K562 (cell line): ENCODE results near the gene AKT1S1. TPM values are rescaled to one million over a fixed set of nuclear protein-coding genes. Genes with fewer than 3 reads are reported as not detected.

ENCODE experiments used
- ASH1L ChIP-seq: fragments of 450-650 bp; IDR thresholded peaks from 2 replicates; pipeline ENCODE4 v1.6.1; 2018; ENCODE audit warnings: borderline replicate concordance, mild to moderate bottlenecking, low read depth; ENCODE audit not compliant: partially characterized antibody
- ATF1 ChIP-seq, 2 experiments: fragments of 450-650 bp in 1 of 2; IDR thresholded peaks; 2 replicates each; pipeline ENCODE4 v1.6.1; 2016; ENCODE audit warnings: missing compliant biosample characterization in 1 of 2, missing genetic modification characterization in 1 of 2
- BDP1 ChIP-seq: IDR thresholded peaks from 3 replicates; pipeline ENCODE4 v1.6.1; 2011; ENCODE audit not compliant: insufficient read length, insufficient read depth
- CHD4 ChIP-seq: fragments of 200-600 bp; sonication (generic); IDR thresholded peaks from 3 replicates; pipeline ENCODE4 v1.6.1; 2012; ENCODE audit warnings: low read depth, mild to moderate bottlenecking, mixed read lengths, low read length, inconsistent platforms; ENCODE audit not compliant: insufficient read depth, insufficient replicate concordance, poor library complexity, severe bottlenecking
- DPF2 ChIP-seq: fragments of 450-650 bp; IDR thresholded peaks from 2 replicates; pipeline ENCODE4 v1.6.1; 2016
- E2F3 ChIP-seq: fragments of 250-450 bp; sonication (Bioruptor Pico); IDR thresholded peaks from 2 replicates; pipeline ENCODE4 v1.4.0; 2020; ENCODE audit warnings: mild to moderate bottlenecking
- HDAC8 ChIP-seq: fragments of 450-650 bp; IDR thresholded peaks from 2 replicates; pipeline ENCODE4 v1.6.1; 2016; ENCODE audit warnings: mild to moderate bottlenecking, missing genetic modification characterization, moderate library complexity, missing compliant biosample characterization
- ILF3 ChIP-seq: fragments of 450-650 bp; IDR thresholded peaks from 2 replicates; pipeline ENCODE4 v1.6.1; 2018; ENCODE audit warnings: antibody characterized with exemption, mild to moderate bottlenecking, moderate library complexity, borderline replicate concordance
- KLF13 ChIP-seq: fragments of 450-650 bp; IDR thresholded peaks from 2 replicates; pipeline ENCODE4 v1.6.1; 2016; ENCODE audit warnings: missing genetic modification characterization, low read depth, mild to moderate bottlenecking, missing compliant biosample characterization, moderate library complexity, borderline replicate concordance
- MTF1 ChIP-seq: fragments of 250-450 bp; sonication (Bioruptor Pico); IDR thresholded peaks from 2 replicates; pipeline ENCODE4 v1.9.0; 2021; ENCODE audit warnings: moderate library complexity, mild to moderate bottlenecking, inconsistent platforms, borderline replicate concordance
- MXI1 ChIP-seq: IDR thresholded peaks from 2 replicates; pipeline ENCODE4 v1.6.1; 2011; ENCODE audit warnings: low read depth, mild to moderate bottlenecking, improper control_type of control experiment, low read length
- NFRKB ChIP-seq: fragments of 450-650 bp; IDR thresholded peaks from 2 replicates; pipeline ENCODE4 v1.6.1; 2016; ENCODE audit warnings: low read depth
- NR2C1 ChIP-seq, 2 experiments: fragments of 450-650 bp; IDR thresholded peaks; 2 replicates each; pipeline ENCODE4 v1.6.1; 2017; ENCODE audit warnings: mild to moderate bottlenecking in 2 of 2, antibody characterized with exemption in 1 of 2, inconsistent platforms in 1 of 2, missing compliant biosample characterization in 1 of 2, missing genetic modification characterization in 1 of 2
- SAP30 ChIP-seq: fragments of 200-600 bp; sonication (generic); IDR thresholded peaks from 2 replicates; pipeline ENCODE4 v1.6.1; 2012; ENCODE audit warnings: borderline replicate concordance, low read depth, mild to moderate bottlenecking, moderate library complexity, low read length, control low read depth, inconsistent platforms; ENCODE audit not compliant: insufficient read depth, poor library complexity, severe bottlenecking
- SIX5 ChIP-seq, 2 experiments: IDR thresholded peaks; 2 replicates each; pipeline ENCODE4 v1.6.1; 2011; ENCODE audit warnings: low read length in 2 of 2, borderline replicate concordance in 1 of 2, low read depth in 1 of 2, mild to moderate bottlenecking in 1 of 2, moderate library complexity in 1 of 2; ENCODE audit not compliant: insufficient read depth in 1 of 2
- SNIP1 ChIP-seq: fragments of 450-650 bp; IDR thresholded peaks from 2 replicates; pipeline ENCODE4 v1.7.1; 2017; ENCODE audit warnings: low read depth, mild to moderate bottlenecking
- ZNF224 ChIP-seq: sonication (generic); formaldehyde crosslinking; IDR thresholded peaks from 2 replicates; pipeline ENCODE4 v1.8.0; 2022; ENCODE audit warnings: mild to moderate bottlenecking, missing genetic modification reagents
- ZNF589 ChIP-seq: fragments of 200-800 bp; sonication (Bioruptor generic); IDR thresholded peaks from 2 replicates; pipeline ENCODE4 v1.6.1; 2016; ENCODE audit warnings: low read depth, missing genetic modification characterization, missing compliant biosample characterization
- polyA plus RNA-seq, 8 experiments: library from polyadenylated mRNA; depleted of rRNA in 4 of 8; stranded (reverse) in 5 of 8; unstranded in 3 of 8; fragments of >200 nt; fragmentation: Nextera tagmentation in 2 of 8; fragmentation: Illumina TruSeq in 1 of 8; extraction: Ambion mirVana in 2 of 8; extraction: Trizol in 1 of 8; gene quantifications; 2 replicates each; pipeline versions ENCODE4 v1.2.1 to v1.2.3, GENCODE V29; 2011 to 2014; ENCODE audit warnings: inconsistent platforms in 1 of 8, missing spikeins in 1 of 8
- total RNA-seq, 7 experiments: library from RNA; depleted of rRNA in 6 of 7; stranded (reverse); fragments of >200 nt in 6 of 7; fragmentation: Illumina TruSeq in 2 of 7; extraction: Trizol in 2 of 7; gene quantifications; 2 replicates each; pipeline versions ENCODE4 v1.2.1 to v1.2.3, GENCODE V29; 2011 to 2021; ENCODE audit warnings: low replicate concordance in 1 of 7
- TF ChIP-seq, protein P1 (sequence below): fragments of 250-450 bp; sonication (Bioruptor Pico); IDR thresholded peaks from 2 replicates; pipeline ENCODE4 v1.8.0; 2022; ENCODE audit warnings: moderate library complexity, mild to moderate bottlenecking, inconsistent platforms
- TF ChIP-seq, protein P2 (sequence below): sonication (generic); formaldehyde crosslinking; IDR thresholded peaks from 2 replicates; pipeline ENCODE4 v1.9.0; 2022; ENCODE audit warnings: mild to moderate bottlenecking, missing genetic modification reagents
- TF ChIP-seq, protein P3 (sequence below): fragments of 250-450 bp; sonication (Bioruptor Pico); IDR thresholded peaks from 2 replicates; pipeline ENCODE4 v1.4.0; 2020
- TF ChIP-seq, protein P4 (sequence below), 2 experiments: fragments of 450-650 bp in 1 of 2; sonication (generic) in 1 of 2; formaldehyde crosslinking in 1 of 2; IDR thresholded peaks in 1 of 2; conservative IDR thresholded peaks in 1 of 2; 2 replicates each; pipeline versions ENCODE4 v1.6.1 to v1.8.1; 2016 to 2023; ENCODE audit warnings: mild to moderate bottlenecking in 2 of 2, moderate library complexity in 2 of 2, inconsistent platforms in 1 of 2, missing genetic modification reagents in 1 of 2

Gene AKT1S1
- total and polyA plus RNA-seq, 9 of the 15 experiments (the other 6 are each of a cell fraction or from before 2014, with no cell fraction given) = 1.2 to 50.3 (median 17.1) TPM

DNA sequence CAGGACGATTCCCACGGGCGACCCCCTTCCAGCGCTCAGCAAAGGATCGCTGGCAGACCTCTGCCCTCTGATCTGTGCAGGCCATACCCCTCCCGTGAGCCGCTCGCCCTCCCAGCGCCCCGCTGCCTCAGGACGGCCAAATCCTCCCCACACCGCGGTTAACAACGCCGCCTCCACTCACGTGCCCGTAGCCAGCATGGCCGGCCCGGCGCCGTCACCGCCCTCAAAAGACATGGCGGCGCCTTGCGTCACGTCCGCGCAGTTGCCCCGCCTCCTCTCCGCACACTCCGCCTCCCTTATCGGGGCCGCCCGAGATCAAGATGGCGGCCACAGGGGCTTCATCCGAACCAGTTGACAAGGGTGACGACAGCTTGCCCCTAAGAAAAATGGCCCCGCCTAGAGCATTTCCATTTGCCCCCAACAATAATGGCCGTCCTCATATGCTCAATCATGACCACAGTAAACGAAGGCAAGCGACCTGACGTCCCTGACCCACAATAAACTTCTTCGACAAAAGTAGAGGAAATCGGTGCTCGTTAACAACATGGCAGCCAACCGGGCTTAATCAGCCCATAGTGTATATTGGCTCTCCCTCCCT lies 634 bp downstream of the AKT1S1 start (continued):
- TF ChIP-seq SAP30 (peak; percentile 91), SIX5 (IDR thresholded peaks at IDR 0.05; ENCODE audit: borderline replicate concordance in 1 of 2, insufficient read depth in 1 of 2, low read depth in 1 of 2, low read length in 2 of 2) (peak; percentile 63 to 74; a peak in 3 of 4 replicates), MXI1 (peak; percentile 78; the same call in 1 of the 2 replicates), KLF13 (tag) (peak; percentile 66; the same call in 1 of the 2 replicates), HDAC8 (tag) (0 out of 2 replicates have a peak, but pooled peaks have one; percentile 17), NFRKB (peak; percentile 99; the same call in 1 of the 2 replicates), ZNF589 (peak; percentile 82; the same call in 1 of the 2 replicates), DPF2 (0 out of 2 replicates have a peak, but pooled peaks have one; percentile 48), MTF1 (CRISPR knock-in tag) (0 out of 2 replicates have a peak, but pooled peaks have one; percentile 33), NR2C1 (IDR thresholded peaks at IDR 0.05) (peak; percentile 91; the same call in 1 of the 2 replicates), NR2C1 (tag; IDR thresholded peaks at IDR 0.05) (peak; percentile 71), ILF3 (no peak), ZNF224 (no peak), E2F3 (CRISPR knock-in tag) (peak; percentile 21; the same call in 1 of the 2 replicates), ATF1 (CRISPR knock-in tag; IDR thresholded peaks at IDR 0.05) (0 out of 2 replicates have a peak, but pooled peaks have one; percentile 58), ATF1 (tag; IDR thresholded peaks at IDR 0.05) (peak; percentile 97), SNIP1 (no peak), ASH1L (peak; percentile 21), BDP1 (no peak), CHD4 (no peak)
- TF ChIP-seq, protein P1, sequence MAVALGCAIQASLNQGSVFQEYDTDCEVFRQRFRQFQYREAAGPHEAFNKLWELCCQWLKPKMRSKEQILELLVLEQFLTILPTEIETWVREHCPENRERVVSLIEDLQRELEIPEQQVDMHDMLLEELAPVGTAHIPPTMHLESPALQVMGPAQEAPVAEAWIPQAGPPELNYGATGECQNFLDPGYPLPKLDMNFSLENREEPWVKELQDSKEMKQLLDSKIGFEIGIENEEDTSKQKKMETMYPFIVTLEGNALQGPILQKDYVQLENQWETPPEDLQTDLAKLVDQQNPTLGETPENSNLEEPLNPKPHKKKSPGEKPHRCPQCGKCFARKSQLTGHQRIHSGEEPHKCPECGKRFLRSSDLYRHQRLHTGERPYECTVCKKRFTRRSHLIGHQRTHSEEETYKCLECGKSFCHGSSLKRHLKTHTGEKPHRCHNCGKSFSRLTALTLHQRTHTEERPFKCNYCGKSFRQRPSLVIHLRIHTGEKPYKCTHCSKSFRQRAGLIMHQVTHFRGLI = 0 out of 2 replicates have a peak, but pooled peaks have one; percentile 5
- TF ChIP-seq, protein P2, sequence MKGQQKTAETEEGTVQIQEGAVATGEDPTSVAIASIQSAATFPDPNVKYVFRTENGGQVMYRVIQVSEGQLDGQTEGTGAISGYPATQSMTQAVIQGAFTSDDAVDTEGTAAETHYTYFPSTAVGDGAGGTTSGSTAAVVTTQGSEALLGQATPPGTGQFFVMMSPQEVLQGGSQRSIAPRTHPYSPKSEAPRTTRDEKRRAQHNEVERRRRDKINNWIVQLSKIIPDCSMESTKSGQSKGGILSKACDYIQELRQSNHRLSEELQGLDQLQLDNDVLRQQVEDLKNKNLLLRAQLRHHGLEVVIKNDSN = peak; percentile 88
- TF ChIP-seq, protein P3, sequence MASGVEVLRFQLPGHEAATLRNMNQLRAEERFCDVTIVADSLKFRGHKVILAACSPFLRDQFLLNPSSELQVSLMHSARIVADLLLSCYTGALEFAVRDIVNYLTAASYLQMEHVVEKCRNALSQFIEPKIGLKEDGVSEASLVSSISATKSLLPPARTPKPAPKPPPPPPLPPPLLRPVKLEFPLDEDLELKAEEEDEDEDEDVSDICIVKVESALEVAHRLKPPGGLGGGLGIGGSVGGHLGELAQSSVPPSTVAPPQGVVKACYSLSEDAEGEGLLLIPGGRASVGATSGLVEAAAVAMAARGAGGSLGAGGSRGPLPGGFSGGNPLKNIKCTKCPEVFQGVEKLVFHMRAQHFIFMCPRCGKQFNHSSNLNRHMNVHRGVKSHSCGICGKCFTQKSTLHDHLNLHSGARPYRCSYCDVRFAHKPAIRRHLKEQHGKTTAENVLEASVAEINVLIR (CRISPR knock-in tag) = peak; percentile 92
- TF ChIP-seq, protein P4, sequence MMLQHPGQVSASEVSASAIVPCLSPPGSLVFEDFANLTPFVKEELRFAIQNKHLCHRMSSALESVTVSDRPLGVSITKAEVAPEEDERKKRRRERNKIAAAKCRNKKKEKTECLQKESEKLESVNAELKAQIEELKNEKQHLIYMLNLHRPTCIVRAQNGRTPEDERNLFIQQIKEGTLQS (IDR thresholded peaks at IDR 0.05) = peak; percentile 87
- TF ChIP-seq, protein P4 (CRISPR knock-in tag; conservative IDR thresholded peaks at IDR 0.05) = peak; percentile 92
